ENCODE data around the gene AHCYL1.

GRCh38 chr1:110021285-110021684 lies 36.7 kb downstream of the AHCYL1 start:
- TF ChIP-seq CTCF (IDR thresholded peaks at IDR 0.05), result no peak
- no peak for TF ChIP-seq POLR2A (IDR thresholded peaks at IDR 0.05; ENCODE audit: low read length)
- TF ChIP-seq ESRRA (IDR thresholded peaks at IDR 0.05; ENCODE audit: borderline replicate concordance, low read length), result no peak
- no peak for TF ChIP-seq JUNB (IDR thresholded peaks at IDR 0.05)
- no peak for TF ChIP-seq CBX8 (IDR thresholded peaks at IDR 0.05)
- TF ChIP-seq MAZ (IDR thresholded peaks at IDR 0.05; ENCODE audit: borderline replicate concordance, low read depth, low read length), result no peak
- no peak for TF ChIP-seq EHMT2 (IDR thresholded peaks at IDR 0.05; ENCODE audit: low read depth)
